ENCODE measurements around the gene LAD1.

LAD1 gene

GRCh38 chr1:201357211-201357610 is 41.9 kb downstream of the LAD1 start:
- Histone ChIP-seq H3K9me2 (replicated peaks; ENCODE audit: control insufficient read depth, low read length) (no peaks in the 10 kb centered on the region), H3K27ac (ENCODE audit: low read depth, low read length) (no peak overlapping the region), H3K4me2 (ENCODE audit: low read length) (no peak overlapping the region), H3K4me3 (ENCODE audit: low read length) (no peak overlapping the region), H3K9me3 (ENCODE audit: control insufficient read depth, insufficient read depth, low read length) (no peaks in the 10 kb centered on the region), H3F3A (ENCODE audit: control insufficient read depth, insufficient read depth) (no peaks in the 10 kb centered on the region), H3K36me3 (ENCODE audit: control insufficient read depth, low read length) (no peaks in the 10 kb centered on the region), H3K4me1 (ENCODE audit: control insufficient read depth, low read length) (no peaks in the 10 kb centered on the region), H3K27me3 (ENCODE audit: control insufficient read depth, low read length) (no peaks in the 10 kb centered on the region), H3K79me2 (ENCODE audit: control insufficient read depth, low read length) (no peaks in the 10 kb centered on the region), H4K20me1 (ENCODE audit: control insufficient read depth, insufficient read depth, low read depth, low read length) (no peaks in the 10 kb centered on the region)
- no peak for TF ChIP-seq CTCF (IDR thresholded peaks at IDR 0.05; ENCODE audit: low read depth, low read length, poor library complexity, severe bottlenecking)
- no peak for TF ChIP-seq EZH2phosphoT487 (IDR thresholded peaks at IDR 0.05; ENCODE audit: borderline replicate concordance, low read length)

DNA sequence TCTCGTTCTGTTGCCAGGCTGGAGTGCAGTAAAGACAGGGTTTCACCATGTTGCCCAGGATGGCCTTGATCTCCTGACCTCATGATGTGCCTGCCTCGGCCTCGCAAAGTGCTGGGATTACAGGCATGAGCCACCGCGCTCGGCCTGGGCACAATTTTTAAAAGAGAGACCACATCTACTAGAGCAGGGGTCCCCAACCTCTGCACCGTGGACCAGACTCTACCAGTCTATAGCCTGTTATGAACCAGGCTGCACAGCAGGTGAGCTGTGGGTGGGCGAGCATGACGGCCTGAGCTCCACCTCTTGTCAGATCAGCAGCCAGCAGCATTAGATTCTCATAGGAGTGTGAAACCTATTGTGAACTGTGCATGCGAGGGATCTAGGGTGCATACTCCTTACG is 42.4 kb downstream of the LAD1 start:
- H4K20me1 ChIP-seq (ENCODE audit: control insufficient read depth, insufficient read depth, low read depth, low read length) = no peaks in the 10 kb centered on the region
- no peaks in the 10 kb centered on the region for H3K36me3 ChIP-seq (ENCODE audit: control insufficient read depth, low read length)
- H3K79me2 ChIP-seq (ENCODE audit: control insufficient read depth, low read length) = no peaks in the 10 kb centered on the region
- H3K4me1 ChIP-seq (ENCODE audit: control insufficient read depth, low read length) = no peaks in the 10 kb centered on the region
- no peaks in the 10 kb centered on the region for H3K9me3 ChIP-seq (ENCODE audit: control insufficient read depth, insufficient read depth, low read length)
- H3K9me2 ChIP-seq (replicated peaks; ENCODE audit: control insufficient read depth, low read length) = no peaks in the 10 kb centered on the region
- H3K4me2 ChIP-seq (ENCODE audit: low read length) = no peak overlapping the region
- no peak for TF ChIP-seq EZH2phosphoT487 (IDR thresholded peaks at IDR 0.05; ENCODE audit: borderline replicate concordance, low read length)
- TF ChIP-seq CTCF (IDR thresholded peaks at IDR 0.05; ENCODE audit: low read depth, low read length, poor library complexity, severe bottlenecking) = no peak
- no peaks in the 10 kb centered on the region for H3F3A ChIP-seq (ENCODE audit: control insufficient read depth, insufficient read depth)
- no peak overlapping the region for H3K27ac ChIP-seq (ENCODE audit: low read depth, low read length)
- H3K4me3 ChIP-seq (ENCODE audit: low read length) = no peak overlapping the region
- H3K27me3 ChIP-seq (ENCODE audit: control insufficient read depth, low read length) = 0 out of 2 replicates have a peak, but pooled peaks cover 3% of the 10 kb centered on the region

GRCh38 chr1:201356236-201356635 is 42.9 kb downstream of the LAD1 start:
- no peaks in the 10 kb centered on the region for H3K79me2 ChIP-seq (ENCODE audit: control insufficient read depth, low read length)
- H3K4me1 ChIP-seq (ENCODE audit: control insufficient read depth, low read length) = no peaks in the 10 kb centered on the region
- no peak overlapping the region for H3K27ac ChIP-seq (ENCODE audit: low read depth, low read length)
- 0 out of 2 replicates have a peak, but pooled peaks cover 3% of the 10 kb centered on the region for H3K27me3 ChIP-seq (ENCODE audit: control insufficient read depth, low read length)
- H3K36me3 ChIP-seq (ENCODE audit: control insufficient read depth, low read length) = no peaks in the 10 kb centered on the region
- no peak overlapping the region for H3K4me3 ChIP-seq (ENCODE audit: low read length)
- no peak overlapping the region for H3K4me2 ChIP-seq (ENCODE audit: low read length)
- no peaks in the 10 kb centered on the region for H3K9me3 ChIP-seq (ENCODE audit: control insufficient read depth, insufficient read depth, low read length)
- H3F3A ChIP-seq (ENCODE audit: control insufficient read depth, insufficient read depth) = no peaks in the 10 kb centered on the region
- H4K20me1 ChIP-seq (ENCODE audit: control insufficient read depth, insufficient read depth, low read depth, low read length) = no peaks in the 10 kb centered on the region
- TF ChIP-seq EZH2phosphoT487 (IDR thresholded peaks at IDR 0.05; ENCODE audit: borderline replicate concordance, low read length) (no peak), CTCF (IDR thresholded peaks at IDR 0.05; ENCODE audit: low read depth, low read length, poor library complexity, severe bottlenecking) (no peak)
- no peaks in the 10 kb centered on the region for H3K9me2 ChIP-seq (replicated peaks; ENCODE audit: control insufficient read depth, low read length)

Data from DOHH2 (cell line).